ENCODE measurements around the gene CALHM6.
A peak's percentile ranks its signal among the peaks of the same experiment; 100 is the strongest.

The CALHM6 gene

DNA sequence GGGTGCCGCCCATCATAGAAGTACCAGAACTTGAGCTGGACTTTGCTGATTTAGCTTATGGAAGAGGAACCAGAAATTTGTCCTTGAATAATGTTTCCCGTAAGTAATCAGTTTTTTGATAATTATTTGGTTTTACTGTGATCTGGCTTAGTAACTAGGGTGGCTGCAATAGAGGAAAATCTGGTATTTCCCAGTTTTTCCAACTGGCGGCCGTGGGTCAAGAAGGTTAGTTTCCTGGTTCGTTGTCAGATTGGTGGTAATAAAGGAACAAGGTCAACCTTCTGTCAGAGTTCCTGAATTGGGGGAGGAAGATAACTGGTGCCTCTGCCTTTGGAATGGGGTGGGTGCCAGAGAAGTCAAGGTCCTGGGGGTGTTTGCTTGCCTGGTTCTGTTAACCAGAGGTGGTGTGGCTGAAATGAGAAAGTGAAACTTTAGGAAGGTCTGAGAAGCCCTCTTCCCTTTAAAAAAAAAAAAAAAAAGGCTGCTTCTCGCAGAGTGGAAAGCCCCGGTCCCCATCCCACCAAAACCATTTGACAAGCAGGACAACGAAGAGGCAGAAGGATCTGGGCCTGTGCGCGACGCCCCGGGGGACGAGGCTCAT, at the start of gene CALHM6:
Gene CALHM6, plus strand, starts transcription at position 45 of the 601 bp plus-strand sequence. Its CDS starts 555 bp downstream, at position 600.
- DNase-seq, result no peak
- intact Hi-C loops (cut with DNase I), result no loop called here

DNA sequence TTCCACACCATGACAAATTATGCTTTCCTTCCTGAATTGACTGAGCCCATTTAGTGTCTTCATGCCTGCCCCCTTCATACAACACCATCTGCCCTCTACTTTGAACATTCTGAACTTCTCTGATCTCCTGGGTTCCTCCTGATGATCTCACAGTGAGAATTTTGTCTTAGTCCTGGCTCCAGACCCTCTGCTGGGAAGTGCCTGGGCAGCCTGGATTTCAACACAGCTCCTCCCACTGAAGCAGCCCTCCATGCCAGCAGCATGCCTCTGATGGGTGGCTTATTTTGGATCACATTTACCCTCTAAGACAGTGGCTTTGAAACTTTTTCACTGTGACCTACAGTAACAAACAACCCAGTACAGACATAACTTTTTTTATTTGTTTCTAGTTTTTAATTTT, 48.9 kb upstream of the CALHM6 start:
- DNase-seq, result peak in 5 of 42 donors; percentile 16 to 47 (median 31)

DNA sequence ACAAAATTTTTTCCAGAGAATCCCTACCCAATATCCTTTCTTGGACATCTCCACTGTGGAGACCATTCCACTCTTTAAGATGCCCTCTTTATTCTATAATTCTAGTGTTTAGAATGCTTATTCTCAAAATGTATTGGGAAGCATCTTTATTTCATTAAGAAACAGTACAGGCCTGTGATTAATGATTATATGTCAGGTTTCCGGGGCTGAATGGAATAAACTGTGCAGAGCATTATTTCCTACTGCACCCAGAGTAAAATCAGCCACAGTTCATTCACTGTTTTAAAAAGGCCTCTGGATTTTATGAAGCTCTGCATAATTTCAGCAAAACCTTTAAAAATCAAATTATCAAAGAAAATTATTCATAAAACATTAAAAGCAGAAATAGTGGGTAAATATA, 47.8 kb upstream of the CALHM6 start:
- intact Hi-C loops (cut with DNase I), result no loop called here
- DNase-seq, result no peak

More for the DNA sequence above, 48.9 kb upstream of the CALHM6 start:
- intact Hi-C loops (cut with DNase I), result no loop called here

DNA sequence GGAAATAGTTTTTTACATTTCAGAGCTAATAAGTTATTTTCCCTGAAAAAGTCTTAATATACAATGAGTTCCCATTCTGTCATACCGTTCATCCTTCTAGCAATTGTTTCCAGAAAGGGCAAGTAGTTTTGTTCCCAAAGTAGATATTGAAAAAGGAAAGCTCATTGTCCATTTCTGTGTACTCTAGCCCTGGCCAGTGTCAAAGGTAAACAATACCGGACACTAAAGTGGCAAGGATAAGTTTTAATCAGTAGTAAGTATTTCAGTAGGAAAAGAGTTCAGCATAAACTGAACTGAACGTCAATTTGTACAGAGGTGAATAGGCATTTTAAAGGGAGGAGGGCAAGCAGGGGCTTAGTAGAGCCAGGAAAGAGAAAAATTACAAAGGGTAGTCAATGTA, 43.5 kb upstream of the CALHM6 start:
- DNase-seq, result no peak
- intact Hi-C loops (cut with DNase I), result no loop called here

DNA sequence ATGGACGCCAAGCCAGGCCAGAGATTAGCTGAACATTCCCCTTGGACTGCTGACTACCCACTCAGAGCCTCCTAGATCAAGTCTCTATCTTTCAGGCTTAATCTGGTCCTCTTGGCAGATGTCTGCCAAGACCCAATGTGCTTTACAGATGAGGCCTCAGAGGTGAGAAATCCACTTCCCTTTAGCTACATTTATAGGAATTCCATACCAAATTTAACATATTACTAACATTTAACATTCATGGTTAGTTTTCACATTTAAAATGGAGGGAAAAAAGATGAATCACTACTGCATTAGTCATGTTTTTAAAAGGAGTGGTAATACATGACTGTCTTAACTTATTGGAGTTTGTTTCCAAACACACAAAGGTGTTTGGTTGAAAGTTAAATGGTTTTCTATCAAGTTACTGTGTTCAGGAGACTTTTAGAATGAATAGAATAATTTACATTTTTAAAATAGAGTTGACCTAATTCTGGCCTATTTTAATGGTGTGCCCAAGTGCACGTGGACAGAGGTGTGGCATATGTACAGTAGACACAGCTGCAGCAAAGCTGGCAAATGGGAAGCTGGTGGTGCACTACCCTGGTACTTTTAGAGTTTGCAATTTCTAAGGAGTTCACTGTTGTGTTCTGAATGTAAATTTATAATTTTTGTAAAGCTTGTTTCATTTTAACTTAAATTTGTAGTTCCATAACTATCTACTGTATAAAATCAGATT, 41.9 kb upstream of the CALHM6 start:
- no peak for DNase-seq
- intact Hi-C loops (cut with DNase I), result no loop called here

DNA sequence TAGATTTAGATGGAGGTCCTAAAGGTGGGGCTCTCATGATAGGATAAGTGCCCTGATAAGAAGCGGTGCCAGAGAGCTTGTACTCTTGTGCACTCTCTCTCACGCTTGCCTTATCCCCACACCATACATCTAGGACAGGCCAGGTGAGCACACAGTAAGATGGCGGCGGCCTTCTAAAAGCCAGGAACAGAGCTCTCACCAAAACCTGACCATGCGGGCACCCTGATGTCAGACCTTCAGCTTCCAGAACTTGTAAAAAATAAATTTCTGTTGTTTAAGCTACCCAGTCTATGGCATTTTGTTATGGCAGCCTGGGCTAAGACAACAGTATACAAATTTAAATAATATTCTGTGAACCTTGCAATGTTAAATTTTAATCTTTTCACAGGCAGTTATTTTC, 40.8 kb upstream of the CALHM6 start:
- no peak for DNase-seq
- intact Hi-C loops (cut with DNase I), result no loop called here

DNA sequence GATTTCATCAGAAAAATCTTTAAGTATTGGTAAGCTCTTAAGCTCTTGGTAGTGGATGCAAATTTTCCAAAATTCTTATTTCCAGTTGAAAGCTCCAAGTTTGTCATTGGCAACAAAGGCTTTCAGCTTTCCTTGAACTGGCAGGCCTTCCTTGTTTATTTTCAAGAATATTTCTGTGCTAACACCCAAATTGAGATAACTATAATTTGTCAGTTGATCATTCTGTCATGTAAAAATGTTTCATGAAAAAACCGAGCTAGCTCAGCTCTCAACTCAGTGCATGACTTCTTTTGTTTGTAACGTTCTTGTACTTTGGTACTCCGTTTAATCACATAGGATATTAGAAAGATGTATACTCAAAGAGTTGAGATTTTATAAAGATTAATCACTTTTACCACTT, 38.9 kb upstream of the CALHM6 start:
- intact Hi-C loops (cut with DNase I), result no loop called here
- no peak for DNase-seq

DNA sequence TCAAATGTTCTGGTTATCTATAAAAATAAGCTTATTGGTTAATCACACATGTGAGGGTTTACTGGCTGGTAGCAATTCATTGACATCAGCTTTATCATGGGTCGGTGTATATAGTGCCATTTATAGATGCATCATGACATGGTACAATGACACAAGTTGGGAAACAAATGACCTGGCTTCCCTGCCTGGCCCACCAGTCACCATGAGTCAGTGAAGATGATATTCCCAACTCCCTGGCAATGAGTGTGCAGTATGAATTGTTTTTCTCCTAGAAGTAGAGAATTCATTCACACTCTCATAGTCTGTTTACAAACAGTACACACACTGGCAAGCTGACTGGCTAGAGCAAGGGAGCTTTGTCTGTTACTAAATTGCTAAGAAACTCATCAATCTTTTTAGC, 37.2 kb upstream of the CALHM6 start:
- intact Hi-C loops (cut with DNase I), result no loop called here
- no peak for DNase-seq

DNA sequence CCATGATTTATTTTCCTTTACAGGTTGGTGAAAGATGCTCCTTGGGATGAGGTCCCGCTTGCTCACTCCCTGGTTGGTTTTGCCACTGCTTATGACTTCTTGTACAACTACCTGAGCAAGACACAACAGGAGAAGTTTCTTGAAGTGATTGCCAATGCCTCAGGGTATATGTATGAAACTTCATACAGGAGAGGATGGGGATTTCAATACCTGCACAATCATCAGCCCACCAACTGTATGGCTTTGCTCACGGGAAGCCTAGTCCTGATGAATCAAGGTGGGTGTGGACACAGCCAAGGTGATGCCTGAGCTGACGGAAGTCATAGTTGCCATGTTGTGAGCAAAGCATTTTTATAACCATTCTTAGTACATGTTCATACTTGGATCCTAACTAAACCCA, 34.6 kb upstream of the CALHM6 start:
- intact Hi-C loops (cut with DNase I), result no loop called here
- no peak for DNase-seq

DNA sequence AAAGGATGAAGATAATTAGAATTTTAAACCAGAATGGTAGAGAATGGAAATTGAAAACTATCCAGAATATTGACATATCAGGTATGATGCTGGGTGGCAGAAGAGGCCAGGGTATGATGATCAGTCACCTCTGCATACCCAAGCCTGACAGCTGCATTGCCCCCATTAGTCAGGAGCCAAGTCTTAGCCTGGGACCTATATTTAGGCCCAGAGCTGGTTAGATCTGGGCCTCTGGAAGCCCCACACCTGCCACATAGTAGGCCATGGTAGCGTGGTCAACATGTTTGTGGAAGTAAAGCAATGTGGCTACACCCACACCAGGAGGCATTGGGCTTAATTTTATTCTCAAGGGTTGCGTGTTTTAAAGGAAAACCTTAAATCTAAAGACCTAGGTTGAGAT, 32.1 kb upstream of the CALHM6 start:
- DNase-seq, result no peak
- intact Hi-C loops (cut with DNase I), result no loop called here

DNA sequence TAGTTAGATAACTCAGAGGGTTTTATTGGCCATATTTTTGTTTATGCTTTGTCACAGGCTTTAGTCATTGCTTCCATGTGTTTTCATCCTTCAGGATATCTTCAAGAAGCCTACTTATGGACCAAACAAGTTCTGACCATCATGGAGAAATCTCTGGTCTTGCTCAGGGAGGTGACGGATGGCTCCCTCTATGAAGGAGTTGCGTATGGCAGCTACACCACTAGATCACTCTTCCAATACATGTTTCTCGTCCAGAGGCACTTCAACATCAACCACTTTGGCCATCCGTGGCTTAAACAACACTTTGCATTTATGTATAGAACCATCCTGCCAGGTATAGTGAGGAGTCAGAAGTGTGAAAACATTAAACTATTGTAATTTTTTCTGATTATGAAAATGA, 30.3 kb upstream of the CALHM6 start:
- no peak for DNase-seq
- intact Hi-C loops (cut with DNase I), result no loop called here

DNA sequence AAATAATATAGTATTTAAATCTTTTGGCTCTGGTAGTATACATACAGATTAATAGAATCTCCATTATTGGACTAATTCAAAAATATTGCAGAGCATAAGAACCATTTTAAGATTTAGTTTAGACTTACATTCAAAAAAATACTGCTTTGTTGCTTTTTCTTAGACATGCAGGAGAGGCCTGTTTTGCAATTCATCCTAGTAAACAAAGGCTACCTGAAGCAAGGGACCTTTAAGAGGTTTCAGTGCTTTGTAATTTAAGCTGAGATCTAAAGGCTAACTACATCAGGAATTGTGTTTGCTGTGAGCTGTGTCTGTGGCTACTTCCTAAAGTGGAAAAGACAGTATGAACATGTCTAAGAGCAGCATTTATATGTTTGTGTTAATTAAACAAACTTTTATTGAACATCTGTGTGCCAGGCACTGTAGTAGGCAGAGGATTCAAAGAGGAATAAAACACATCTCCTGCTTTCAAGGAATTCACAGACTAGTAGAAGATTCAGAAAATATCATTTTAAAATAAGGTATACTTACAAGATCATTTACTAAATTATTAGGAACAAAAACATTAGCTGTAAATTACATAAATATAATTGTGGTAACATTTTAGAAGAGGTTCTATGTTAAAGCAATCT, 29.1 kb upstream of the CALHM6 start:
- intact Hi-C loops (cut with DNase I), result no loop called here
- DNase-seq, result no peak

DNA sequence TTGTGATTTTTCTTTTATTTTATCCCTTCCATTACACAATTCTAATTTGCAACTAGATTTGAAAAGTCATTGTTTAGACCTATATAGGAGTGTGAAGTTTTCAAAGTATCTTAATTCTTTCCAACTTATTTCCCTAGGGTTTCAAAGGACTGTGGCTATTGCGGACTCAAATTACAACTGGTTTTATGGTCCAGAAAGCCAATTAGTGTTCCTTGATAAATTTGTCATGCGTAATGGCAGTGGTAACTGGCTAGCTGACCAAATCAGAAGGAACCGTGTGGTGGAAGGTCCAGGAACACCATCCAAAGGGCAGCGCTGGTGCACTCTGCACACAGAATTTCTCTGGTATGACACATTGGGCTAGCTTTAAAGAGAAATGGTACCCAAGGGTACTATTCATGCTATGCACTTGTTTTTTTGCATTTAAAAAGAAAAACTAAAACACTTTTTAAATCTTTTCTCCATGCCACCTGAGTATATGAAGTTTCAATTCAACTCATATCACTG, 27.9 kb upstream of the CALHM6 start:
- DNase-seq, result no peak
- intact Hi-C loops (cut with DNase I), result no loop called here

DNA sequence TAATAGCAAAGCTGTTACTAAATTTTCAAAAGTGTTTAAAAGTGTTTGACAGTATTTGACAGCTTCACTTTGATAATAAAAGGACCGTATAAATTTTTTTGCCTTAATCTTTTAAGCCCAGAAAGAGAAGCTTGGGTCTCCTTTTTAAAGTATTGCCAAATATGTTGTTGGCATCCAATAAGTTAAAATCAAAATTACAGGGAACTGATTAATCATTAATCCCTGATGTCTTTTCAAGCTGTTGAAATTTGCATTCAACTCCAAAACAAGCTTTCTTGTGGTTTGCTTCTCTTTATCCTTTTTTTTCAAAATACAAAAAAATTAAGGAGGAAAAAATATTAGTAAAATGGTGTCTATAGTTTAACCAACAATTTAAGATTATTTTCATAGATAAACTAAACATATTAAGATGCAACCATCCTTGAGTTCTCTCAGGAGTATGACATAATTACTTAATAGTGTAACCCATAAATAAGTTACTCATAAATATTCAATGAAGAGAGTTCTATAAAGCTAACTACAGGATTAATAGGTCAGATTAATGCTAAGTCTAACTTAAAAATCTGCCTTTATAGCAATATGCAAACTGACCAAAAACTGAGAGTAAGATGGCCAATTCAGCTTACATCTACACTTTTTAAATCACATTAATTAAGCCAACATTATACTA, 27.0 kb upstream of the CALHM6 start:
- intact Hi-C loops (cut with DNase I), result no loop called here

DNA sequence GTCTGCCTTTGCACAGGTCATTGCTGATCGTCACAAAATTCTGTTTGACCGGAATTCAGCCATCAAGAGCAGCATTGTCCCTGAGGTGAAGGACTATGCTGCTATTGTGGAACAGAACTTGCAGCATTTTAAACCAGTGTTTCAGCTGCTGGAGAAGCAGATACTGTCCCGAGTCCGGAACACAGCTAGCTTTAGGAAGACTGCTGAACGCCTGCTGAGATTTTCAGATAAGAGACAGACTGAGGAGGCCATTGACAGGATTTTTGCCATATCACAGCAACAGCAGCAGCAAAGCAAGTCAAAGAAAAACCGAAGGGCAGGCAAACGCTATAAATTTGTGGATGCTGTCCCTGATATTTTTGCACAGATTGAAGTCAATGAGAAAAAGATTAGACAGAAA, 24.6 kb upstream of the CALHM6 start:
- DNase-seq, result no peak
- intact Hi-C loops (cut with DNase I), result no loop called here

More for the DNA sequence above, 27.0 kb upstream of the CALHM6 start:
- DNase-seq, result no peak

DNA sequence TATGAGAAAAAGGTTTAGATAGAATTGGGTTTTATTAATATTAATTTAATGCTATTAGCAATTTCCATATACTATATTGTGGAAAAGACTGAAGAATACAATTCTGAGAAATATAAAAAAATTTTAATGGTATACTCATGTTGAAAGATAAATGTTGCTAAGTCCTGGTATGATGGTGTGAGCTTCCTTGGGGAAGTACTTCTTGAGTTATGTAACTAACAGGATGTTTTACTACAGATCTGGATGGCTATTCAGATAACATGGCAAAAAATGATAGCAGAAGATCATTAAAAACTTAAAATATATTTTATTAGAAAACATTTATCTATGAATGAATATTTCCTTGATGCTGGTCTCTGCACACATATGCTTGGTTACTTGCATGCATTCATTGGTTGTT, 23.5 kb upstream of the CALHM6 start:
- intact Hi-C loops (cut with DNase I), result no loop called here
- DNase-seq, result no peak

DNA sequence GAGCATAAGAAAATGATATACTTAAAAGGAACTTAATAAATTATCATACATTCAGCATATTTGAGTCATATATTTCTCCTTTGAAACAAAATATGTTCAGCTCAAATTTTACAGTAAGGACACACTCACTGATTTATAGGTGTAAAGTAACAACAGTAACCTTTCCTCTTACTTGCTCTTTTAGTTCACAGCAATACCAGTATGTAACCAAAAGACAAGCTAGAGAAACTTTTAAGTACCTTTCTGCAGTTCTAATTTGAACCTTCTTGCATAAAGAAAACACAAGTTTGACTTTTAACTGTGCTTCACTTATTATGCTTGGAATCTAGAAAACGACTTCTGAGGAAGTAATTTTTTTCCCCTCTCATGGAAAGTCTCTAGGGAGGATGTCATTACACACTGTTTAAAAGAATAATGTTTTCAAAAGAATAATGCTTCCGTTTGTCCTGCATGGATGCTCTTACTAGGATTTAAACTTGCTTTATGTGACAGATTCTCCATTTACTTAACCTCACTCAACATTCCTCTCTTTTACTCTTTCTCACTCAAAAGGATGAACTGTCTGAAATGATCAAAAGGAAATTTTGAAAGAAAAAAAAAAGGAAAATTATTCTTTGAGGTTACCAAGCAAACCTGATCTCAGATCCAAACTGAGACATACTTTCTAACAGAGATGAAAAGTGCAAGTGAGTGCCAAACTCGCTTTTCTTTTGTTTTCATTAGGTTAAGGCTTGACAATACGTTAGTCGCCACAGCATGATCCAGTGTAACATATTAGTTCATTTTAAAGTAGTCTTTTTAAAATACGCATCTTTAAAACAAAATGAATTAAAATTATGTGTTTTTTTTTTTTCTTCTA, 22.4 kb upstream of the CALHM6 start:
- intact Hi-C loops (cut with DNase I), result no loop called here
- no peak for DNase-seq

DNA sequence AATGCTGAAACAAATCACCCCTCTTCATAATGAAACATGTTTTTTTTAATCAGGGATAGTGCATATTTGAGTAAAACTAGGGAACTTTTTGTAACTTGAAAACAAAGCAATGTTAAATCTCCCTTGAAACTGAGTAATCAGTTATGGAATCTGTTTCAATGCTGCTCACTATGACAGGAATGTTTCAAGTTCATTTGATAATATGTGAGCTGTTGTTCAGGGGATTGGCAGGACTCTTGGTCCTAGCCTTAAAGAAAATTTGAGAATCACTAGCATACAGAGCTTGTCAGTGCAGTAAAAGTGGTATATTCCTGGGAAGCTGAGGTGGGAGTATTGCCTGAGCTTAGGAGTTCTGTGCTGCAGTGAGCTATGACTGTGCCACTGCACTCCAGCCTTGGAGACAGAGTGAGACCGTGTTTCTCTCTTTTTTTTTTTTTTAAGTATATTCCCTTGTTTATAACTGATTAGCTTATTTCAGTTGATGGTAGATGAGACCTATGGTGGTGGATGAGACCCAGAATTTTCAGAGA, 21.6 kb upstream of the CALHM6 start:
- intact Hi-C loops (cut with DNase I), result no loop called here
- DNase-seq, result no peak

DNA sequence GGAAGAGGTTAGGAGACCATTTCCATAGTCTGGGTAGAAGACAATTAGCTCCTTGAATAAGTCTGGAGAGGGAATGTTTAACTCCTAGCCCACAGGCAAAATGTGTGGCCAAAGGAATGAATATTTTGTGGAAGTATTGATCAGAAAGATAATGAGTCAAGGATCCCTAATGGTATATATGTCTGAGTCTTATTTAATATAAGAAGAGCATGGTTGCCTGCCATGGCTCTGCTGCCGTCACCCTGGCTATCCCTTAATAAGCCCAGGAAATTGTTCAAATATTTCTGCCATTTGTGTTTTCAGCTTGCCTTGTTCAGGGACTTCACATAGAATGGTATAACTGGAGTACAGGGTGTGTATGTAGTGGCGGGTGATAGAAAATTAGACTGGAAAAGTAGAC, 18.1 kb upstream of the CALHM6 start:
- intact Hi-C loops (cut with DNase I), result no loop called here
- no peak for DNase-seq
